MM.1S (cell line): ENCODE measurements around the gene WFIKKN2.
"Not testable (repeated sequence)": the region's sequence is repeated elsewhere in the genome, so short reads cannot be mapped to it uniquely, and the experiment has no call there.

Experiments
- DNase-seq: peaks from one replicate; pipeline ENCODE4 v3.0.0-alpha.2; 2015
- H2AFZ ChIP-seq: fragments of 300-600 bp; sonication (generic); 2 replicates; pipeline ENCODE4 v1.6.0; 2016; ENCODE audit warnings: antibody characterized with exemption, low read length
- H3F3A ChIP-seq: fragments of 300-600 bp; sonication (generic); 2 replicates; pipeline ENCODE4 v1.6.1; 2016; ENCODE audit warnings: mild to moderate bottlenecking, antibody characterized with exemption, low read length, moderate library complexity, mixed read lengths; ENCODE audit not compliant: insufficient read depth
- H3K27ac ChIP-seq: fragments of 300-600 bp; sonication (generic); 2 replicates; pipeline ENCODE4 v1.5.1; 2016; ENCODE audit warnings: mild to moderate bottlenecking, low read length
- H3K27me3 ChIP-seq: fragments of 300-600 bp; sonication (generic); replicated peaks from 2 replicates; pipeline ENCODE4 v1.6.0; 2016; ENCODE audit warnings: low read length; ENCODE audit not compliant: insufficient read depth
- H3K36me3 ChIP-seq: fragments of 300-600 bp; sonication (generic); replicated peaks from 2 replicates; pipeline ENCODE4 v1.6.1; 2016; ENCODE audit warnings: mild to moderate bottlenecking, low read length, mixed read lengths; ENCODE audit not compliant: insufficient read depth
- H3K4me1 ChIP-seq: fragments of 300-600 bp; sonication (generic); 2 replicates; pipeline ENCODE4 v1.6.1; 2016; ENCODE audit warnings: low read length, mixed read lengths
- H3K4me2 ChIP-seq: fragments of 300-600 bp; sonication (generic); 2 replicates; pipeline ENCODE4 v1.6.0; 2016; ENCODE audit warnings: low read depth, low read length
- H3K4me3 ChIP-seq: fragments of 300-600 bp; sonication (generic); 2 replicates; pipeline ENCODE4 v1.5.1; 2016; ENCODE audit warnings: low read length, mixed read lengths
- H3K79me2 ChIP-seq: fragments of 300-600 bp; sonication (generic); 2 replicates; pipeline ENCODE4 v1.6.1; 2016; ENCODE audit warnings: mixed run types, low read length, mixed read lengths
- H3K9ac ChIP-seq: fragments of 300-600 bp; sonication (generic); 2 replicates; pipeline ENCODE4 v1.6.1; 2016; ENCODE audit warnings: low read length, mixed read lengths
- H3K9me2 ChIP-seq: fragments of 300-600 bp; sonication (generic); replicated peaks from 2 replicates; pipeline ENCODE4 v1.6.1; 2016; ENCODE audit warnings: mild to moderate bottlenecking, low read length, mixed read lengths; ENCODE audit not compliant: insufficient read depth
- H3K9me3 ChIP-seq: fragments of 300-600 bp; sonication (generic); replicated peaks from 2 replicates; pipeline ENCODE4 v1.6.1; 2016; ENCODE audit warnings: mild to moderate bottlenecking, low read length, mixed read lengths; ENCODE audit not compliant: insufficient read depth
- H4K20me1 ChIP-seq: fragments of 300-600 bp; sonication (generic); 2 replicates; pipeline ENCODE4 v1.6.1; 2016; ENCODE audit warnings: mild to moderate bottlenecking, low read length, moderate library complexity, mixed read lengths; ENCODE audit not compliant: insufficient read depth
- CTCF ChIP-seq: fragments of 300-600 bp; sonication (generic); IDR thresholded peaks from 2 replicates; pipeline ENCODE4 v1.5.1; 2016; ENCODE audit warnings: antibody characterized with exemption, low read length, mixed read lengths
- EZH2 ChIP-seq: fragments of 300-600 bp; sonication (generic); optimal IDR thresholded peaks from 2 replicates; pipeline ENCODE3; 2017; ENCODE audit warnings: low read depth, mild to moderate bottlenecking, antibody characterized with exemption, low read length, mixed read lengths
- EZH2phosphoT487 ChIP-seq: fragments of 300-600 bp; sonication (generic); IDR thresholded peaks from 2 replicates; pipeline ENCODE4 v1.6.1; 2018; ENCODE audit warnings: antibody characterized with exemption, low read length

The WFIKKN2 gene

DNA sequence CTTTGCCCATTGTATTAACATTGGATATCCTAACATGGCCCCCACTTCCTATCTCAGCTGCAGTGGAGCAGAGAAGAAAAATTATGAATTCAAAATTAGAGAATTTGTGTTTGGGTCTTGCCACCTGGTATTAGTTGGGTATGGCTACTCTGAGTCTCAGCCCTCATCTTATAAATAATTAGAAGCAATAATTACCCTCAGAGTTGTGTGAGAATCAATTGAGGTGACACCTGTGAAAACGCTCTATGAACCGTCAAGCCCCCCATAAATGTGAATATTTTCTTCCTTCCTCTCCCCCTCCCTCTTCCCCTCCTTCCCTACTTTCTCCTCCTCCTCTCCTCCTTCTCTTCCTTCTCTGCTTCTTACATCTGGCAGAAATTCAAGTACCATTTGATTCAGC, 39.7 kb downstream of the WFIKKN2 start:
- TF ChIP-seq EZH2phosphoT487 (no peak), CTCF (no peak), EZH2 (no peak)
- Histone ChIP-seq H3K4me3 (no peak overlapping the region), H3K4me2 (no peak overlapping the region), H3K79me2 (no peaks in the 10 kb centered on the region), H3K9me3 (no peaks in the 10 kb centered on the region), H2AFZ (no peak overlapping the region), H4K20me1 (no peaks in the 10 kb centered on the region), H3K27me3 (no peaks in the 10 kb centered on the region), H3K9me2 (no peaks in the 10 kb centered on the region), H3K36me3 (no peaks in the 10 kb centered on the region), H3F3A (0 out of 2 replicates have a peak, but pooled peaks cover 7% of the 10 kb centered on the region), H3K4me1 (peaks cover 20% of the 10 kb centered on the region), H3K27ac (no peak overlapping the region), H3K9ac (no peak overlapping the region)
- DNase-seq: no peak

DNA sequence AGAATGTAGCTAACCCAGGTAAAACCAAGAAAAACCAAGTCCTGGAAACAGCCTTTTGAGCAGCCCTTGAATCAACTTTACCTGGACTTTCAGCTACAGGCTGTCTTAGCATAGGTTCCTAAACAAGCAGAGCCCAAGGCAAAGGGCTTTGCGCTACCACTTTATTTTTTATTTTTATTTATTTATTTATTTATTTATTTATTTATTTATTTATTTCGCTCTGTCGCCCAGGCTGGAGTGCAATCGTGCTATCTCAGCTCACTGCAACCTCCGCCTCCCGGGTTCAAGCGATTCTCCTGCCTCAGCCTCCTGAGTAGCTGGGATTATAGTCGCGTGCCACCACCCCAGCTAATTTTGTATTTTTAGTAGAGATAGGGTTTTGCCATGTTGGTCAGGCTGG, 41.7 kb downstream of the WFIKKN2 start:
- not testable (repeated sequence) for H3K9me3 ChIP-seq, H3K36me3 ChIP-seq, H3K4me3 ChIP-seq, H3F3A ChIP-seq, H3K4me2 ChIP-seq, H3K9ac ChIP-seq, DNase-seq, H3K27ac ChIP-seq, H3K9me2 ChIP-seq, H2AFZ ChIP-seq, H3K79me2 ChIP-seq, H3K27me3 ChIP-seq, H4K20me1 ChIP-seq
- peaks cover 12% of the 10 kb centered on the region for H3K4me1 ChIP-seq

- Histone ChIP-seq H3K4me2 (no peak overlapping the region), H4K20me1 (no peaks in the 10 kb centered on the region), H3K27me3 (no peaks in the 10 kb centered on the region), H3K4me1 (peaks cover 5% of the 10 kb centered on the region; the same call in 1 of the 2 replicates), H3K9ac (no peak overlapping the region), H3K27ac (no peak overlapping the region), H3K9me2 (no peaks in the 10 kb centered on the region), H2AFZ (no peak overlapping the region), H3F3A (no peaks in the 10 kb centered on the region), H3K4me3 (no peak overlapping the region), H3K9me3 (no peaks in the 10 kb centered on the region), H3K79me2 (no peaks in the 10 kb centered on the region), H3K36me3 (no peaks in the 10 kb centered on the region)
- DNase-seq: no peak
- no peak for TF ChIP-seq EZH2phosphoT487
- TF ChIP-seq EZH2: no peak
- no peak for TF ChIP-seq CTCF
Observed at GRCh38 chr17:50877838-50878237, 42.5 kb downstream of the WFIKKN2 start.

GRCh38 chr17:50879086-50879485, 43.7 kb downstream of the WFIKKN2 start:
- Histone ChIP-seq H3K27ac (no peak overlapping the region), H3K36me3 (no peaks in the 10 kb centered on the region), H3K79me2 (no peaks in the 10 kb centered on the region), H3K9me3 (no peaks in the 10 kb centered on the region), H3K4me1 (no peaks in the 10 kb centered on the region), H3K27me3 (no peaks in the 10 kb centered on the region), H3K9me2 (no peaks in the 10 kb centered on the region), H3K4me3 (no peak overlapping the region), H3F3A (no peaks in the 10 kb centered on the region), H3K4me2 (no peak overlapping the region), H3K9ac (no peak overlapping the region), H4K20me1 (no peaks in the 10 kb centered on the region), H2AFZ (no peak overlapping the region)
- TF ChIP-seq EZH2phosphoT487 (no peak), CTCF (no peak), EZH2 (no peak)
- no peak for DNase-seq
